GM12865 (cell line): ENCODE data around the gene SLC33A1.
A peak's percentile ranks its signal among the peaks of the same experiment; 100 is the strongest.
"Not testable (repeated sequence)": the region's sequence is repeated elsewhere in the genome, so short reads cannot be mapped to it uniquely, and the experiment has no call there.

Experiments used
- DNase-seq: peaks from one replicate; pipeline ENCODE4 v3.0.0; 2010; ENCODE audit warnings: low read depth
- H3K4me3 ChIP-seq: 2 replicates; pipeline ENCODE4 v1.5.1; 2011; ENCODE audit warnings: mild to moderate bottlenecking, low read depth, low read length, control low read depth
- TF ChIP-seq, protein P1 (sequence below): IDR thresholded peaks from 2 replicates; pipeline ENCODE4 v1.5.1; 2011; ENCODE audit warnings: low read length, control low read depth, low read depth, inconsistent platforms; ENCODE audit not compliant: insufficient read depth; ENCODE audit errors: missing control alignments

The SLC33A1 gene

DNA sequence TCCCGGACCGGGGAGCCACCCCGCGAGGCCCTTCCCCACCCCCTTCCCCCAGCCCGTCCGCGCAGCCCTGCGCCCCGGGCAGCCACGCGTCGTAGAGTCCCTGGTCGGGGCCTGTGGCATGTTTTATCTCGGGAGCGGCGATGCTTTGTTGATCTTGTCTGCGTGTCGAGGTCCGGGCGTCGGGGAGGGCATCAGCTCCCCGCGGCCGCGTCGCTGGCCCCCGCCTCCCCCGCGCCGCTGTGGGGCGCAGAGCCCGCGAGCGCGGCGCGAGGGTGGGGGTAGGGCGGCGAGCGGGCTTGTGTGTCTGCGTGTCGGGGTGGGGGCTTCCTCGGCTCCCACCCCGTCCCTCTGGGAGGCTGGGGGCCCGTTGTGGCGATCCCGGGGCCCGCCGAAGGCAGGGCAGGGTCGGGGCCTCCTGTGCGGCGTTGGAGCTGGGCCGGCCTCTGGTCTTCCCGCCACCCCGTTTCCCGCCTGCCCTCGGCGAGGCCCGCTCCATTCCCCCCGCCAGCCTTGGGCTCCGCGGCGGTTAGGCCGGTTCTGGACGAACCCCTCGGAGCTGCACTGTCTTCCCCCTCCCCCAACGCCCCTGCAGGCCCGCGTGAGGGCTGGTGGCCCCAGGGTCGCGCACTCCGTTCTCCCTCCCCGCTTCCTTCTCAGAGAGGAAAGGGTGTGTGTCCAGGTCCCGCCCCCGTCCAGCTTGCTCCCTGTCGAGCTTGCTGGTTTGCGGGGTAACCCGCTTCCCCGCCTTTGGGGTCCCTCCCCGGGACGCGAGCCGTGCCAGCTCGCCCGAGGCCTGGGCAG lies 16.9 kb upstream of the SLC33A1 start:
- H3K4me3 ChIP-seq = peak overlapping the region; percentile 89
- TF ChIP-seq, protein P1, sequence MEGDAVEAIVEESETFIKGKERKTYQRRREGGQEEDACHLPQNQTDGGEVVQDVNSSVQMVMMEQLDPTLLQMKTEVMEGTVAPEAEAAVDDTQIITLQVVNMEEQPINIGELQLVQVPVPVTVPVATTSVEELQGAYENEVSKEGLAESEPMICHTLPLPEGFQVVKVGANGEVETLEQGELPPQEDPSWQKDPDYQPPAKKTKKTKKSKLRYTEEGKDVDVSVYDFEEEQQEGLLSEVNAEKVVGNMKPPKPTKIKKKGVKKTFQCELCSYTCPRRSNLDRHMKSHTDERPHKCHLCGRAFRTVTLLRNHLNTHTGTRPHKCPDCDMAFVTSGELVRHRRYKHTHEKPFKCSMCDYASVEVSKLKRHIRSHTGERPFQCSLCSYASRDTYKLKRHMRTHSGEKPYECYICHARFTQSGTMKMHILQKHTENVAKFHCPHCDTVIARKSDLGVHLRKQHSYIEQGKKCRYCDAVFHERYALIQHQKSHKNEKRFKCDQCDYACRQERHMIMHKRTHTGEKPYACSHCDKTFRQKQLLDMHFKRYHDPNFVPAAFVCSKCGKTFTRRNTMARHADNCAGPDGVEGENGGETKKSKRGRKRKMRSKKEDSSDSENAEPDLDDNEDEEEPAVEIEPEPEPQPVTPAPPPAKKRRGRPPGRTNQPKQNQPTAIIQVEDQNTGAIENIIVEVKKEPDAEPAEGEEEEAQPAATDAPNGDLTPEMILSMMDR = no peak
- peak; percentile 59 for DNase-seq

- peak; percentile 96 for DNase-seq
Measured at GRCh38 chr3:155870133-155870944, 16.1 kb upstream of the SLC33A1 start, which contains the start of gene GMPS. GMPS (plus strand) TSS chr3:155870650; CDS start chr3:155870871, 221 bp downstream.

GRCh38 chr3:155869691-155870090 lies 15.5 kb upstream of the SLC33A1 start:
- no peak for DNase-seq
- TF ChIP-seq, protein P1 = no peak
- peak overlapping the region; percentile 83 for H3K4me3 ChIP-seq

More at GRCh38 chr3:155870133-155870944, 16.1 kb upstream of the SLC33A1 start, which contains the start of gene GMPS:
- H3K4me3 ChIP-seq = peak within 1 kb of the TSS; percentile 89
- TF ChIP-seq, protein P1 = peak; percentile 28

DNA sequence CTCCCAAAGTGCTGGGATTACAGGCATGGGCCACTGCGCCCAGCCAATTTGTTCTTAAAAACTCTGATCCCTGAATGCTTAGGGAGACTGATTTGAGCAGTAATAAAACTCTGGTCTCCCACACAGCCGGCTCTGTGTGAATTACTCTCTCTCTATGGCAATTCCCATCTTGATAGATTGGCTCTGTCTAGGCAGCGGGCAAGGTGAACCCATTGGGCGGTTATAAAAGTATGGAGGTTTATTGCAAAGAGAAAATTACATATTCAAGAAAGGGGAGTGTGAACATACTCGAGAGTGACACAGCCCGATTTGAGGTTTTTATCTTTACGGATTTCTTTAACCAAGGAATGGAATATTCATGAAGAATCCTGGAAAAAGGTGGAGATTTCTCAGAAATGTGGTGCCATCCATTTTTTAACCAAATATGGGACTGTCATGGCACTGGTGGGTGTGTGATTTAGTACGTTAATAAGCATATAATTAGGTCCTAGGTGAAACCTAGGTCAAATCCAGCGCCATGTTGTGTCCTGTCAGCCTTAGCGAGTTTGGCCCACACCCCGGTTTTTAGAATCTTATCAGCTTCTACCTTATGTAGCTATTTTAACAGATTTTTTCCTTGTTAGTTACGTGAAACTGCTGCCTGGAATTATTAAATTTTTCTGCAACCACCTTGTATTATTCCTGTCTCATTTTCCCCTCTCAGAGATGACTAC lies 9.0 kb upstream of the SLC33A1 start:
- DNase-seq = no peak
- TF ChIP-seq, protein P1 = no peak
- H3K4me3 ChIP-seq = no peak overlapping the region

GRCh38 chr3:155862290-155862982 lies 8.2 kb upstream of the SLC33A1 start:
- DNase-seq = peak; percentile 26
- not testable (repeated sequence) for H3K4me3 ChIP-seq

GRCh38 chr3:155861476-155862183 lies 7.4 kb upstream of the SLC33A1 start:
- no peak for DNase-seq
- TF ChIP-seq, protein P1 = no peak
- H3K4me3 ChIP-seq = no peak overlapping the region

DNA sequence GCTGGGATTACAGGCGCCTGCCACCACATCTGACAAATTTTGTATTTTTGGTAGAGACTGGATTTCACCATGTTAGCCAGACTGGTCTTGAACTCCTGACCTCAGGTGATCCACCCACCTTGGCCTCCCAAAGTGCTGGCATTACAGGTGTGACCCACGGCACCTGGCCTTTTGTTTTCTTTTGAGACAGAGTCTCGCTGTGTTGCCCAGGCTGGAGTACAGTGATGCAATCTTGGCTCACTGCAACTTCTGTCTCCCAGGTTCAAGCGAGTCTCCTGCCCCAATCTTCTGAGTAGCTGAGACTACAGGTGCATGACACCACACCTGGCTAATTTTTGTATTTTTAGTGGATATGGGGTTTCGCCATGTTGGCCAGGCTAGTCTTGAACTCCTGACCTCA lies 6.2 kb upstream of the SLC33A1 start:
- DNase-seq, H3K4me3 ChIP-seq: not testable (repeated sequence)
